T-helper 1 cell treated with Interleukin-12 subunit alpha and Interleukin-12 subunit beta and Interleukin-4 antibody, amounts not matched to agents 30 μg/mL and 1 μg/mL, for 36 hours (primary cell): Measurements from ENCODE around the gene FGF8.
"Not testable (repeated sequence)": the region's sequence is repeated elsewhere in the genome, so short reads cannot be mapped to it uniquely, and the experiment has no call there.

Experiments
- H3K27ac Mint-ChIP-seq: one replicate; pipeline ENCODE4 v1.8.0; 2021; ENCODE audit warnings: mild to moderate bottlenecking, mixed read lengths
- H3K27me3 Mint-ChIP-seq: one replicate; pipeline ENCODE4 v1.8.0; 2021; ENCODE audit warnings: low read depth, mixed read lengths
- H3K36me3 Mint-ChIP-seq: one replicate; pipeline ENCODE4 v1.8.0; 2021; ENCODE audit warnings: low read depth, mixed read lengths
- H3K4me1 Mint-ChIP-seq: one replicate; pipeline ENCODE4 v1.8.0; 2021; ENCODE audit warnings: low read depth, mixed read lengths
- H3K4me3 Mint-ChIP-seq: one replicate; pipeline ENCODE4 v1.8.0; 2021; ENCODE audit warnings: mild to moderate bottlenecking, moderate library complexity, mixed read lengths
- H3K9me3 Mint-ChIP-seq: one replicate; pipeline ENCODE4 v1.8.0; 2021; ENCODE audit warnings: mixed read lengths

FGF8 gene

GRCh38 chr10:101789686-101790085 is 13.8 kb upstream of the FGF8 start:
- Mint-ChIP-seq H3K4me3 (no peak overlapping the region), H3K9me3 (no peaks in the 10 kb centered on the region), H3K27ac (no peak overlapping the region), H3K4me1 (peaks cover 5% of the 10 kb centered on the region), H3K36me3 (peaks cover 36% of the 10 kb centered on the region), H3K27me3 (no peaks in the 10 kb centered on the region)

- H3K27me3 Mint-ChIP-seq, H3K27ac Mint-ChIP-seq, H3K9me3 Mint-ChIP-seq, H3K4me1 Mint-ChIP-seq, H3K4me3 Mint-ChIP-seq: not testable (repeated sequence)
- H3K36me3 Mint-ChIP-seq, result peaks cover 33% of the 10 kb centered on the region
Observed at GRCh38 chr10:101789231-101789630, 13.3 kb upstream of the FGF8 start.

- Mint-ChIP-seq H3K27me3 (no peaks in the 10 kb centered on the region), H3K27ac (peak overlapping the region; percentile 13), H3K4me3 (no peak overlapping the region), H3K9me3 (no peaks in the 10 kb centered on the region), H3K36me3 (peaks cover 23% of the 10 kb centered on the region), H3K4me1 (peaks cover 32% of the 10 kb centered on the region)
Observed at GRCh38 chr10:101785801-101786200, 9.9 kb upstream of the FGF8 start.

- peak overlapping the region; percentile 100 for H3K4me3 Mint-ChIP-seq
- no peaks in the 10 kb centered on the region for H3K27me3 Mint-ChIP-seq
- peaks cover 34% of the 10 kb centered on the region for H3K4me1 Mint-ChIP-seq
- peak overlapping the region; percentile 96 for H3K27ac Mint-ChIP-seq
- no peaks in the 10 kb centered on the region for H3K9me3 Mint-ChIP-seq
- peaks cover 23% of the 10 kb centered on the region for H3K36me3 Mint-ChIP-seq
Observed at GRCh38 chr10:101784558-101784957, 8.6 kb upstream of the FGF8 start.

- no peaks in the 10 kb centered on the region for H3K9me3 Mint-ChIP-seq
- peak overlapping the region; percentile 96 for H3K27ac Mint-ChIP-seq
Observed at GRCh38 chr10:101783736-101784118, 7.8 kb upstream of the FGF8 start.

GRCh38 chr10:101782811-101783735 is 7.2 kb upstream of the FGF8 start, which contains the start of gene NPM3:
Gene NPM3, minus strand, starts transcription at chr10:101783446. Its CDS starts 56 bp downstream, at chr10:101783390.
- no peaks in the 10 kb centered on the region for H3K9me3 Mint-ChIP-seq
- H3K27me3 Mint-ChIP-seq, result peaks cover 13% of the 10 kb centered on the region
- H3K36me3 Mint-ChIP-seq, result peaks cover 26% of the 10 kb centered on the region
- peak within 1 kb of the TSS; percentile 96 for H3K27ac Mint-ChIP-seq
- H3K4me1 Mint-ChIP-seq, result peaks cover 39% of the 10 kb centered on the region
- H3K4me3 Mint-ChIP-seq, result peak within 1 kb of the TSS; percentile 100

More at GRCh38 chr10:101783736-101784118, 7.8 kb upstream of the FGF8 start:
- Mint-ChIP-seq H3K4me1 (peaks cover 39% of the 10 kb centered on the region), H3K4me3 (peak overlapping the region; percentile 100), H3K36me3 (peaks cover 25% of the 10 kb centered on the region), H3K27me3 (peaks cover 7% of the 10 kb centered on the region)

- Mint-ChIP-seq H3K4me1 (peaks cover 42% of the 10 kb centered on the region), H3K4me3 (peak overlapping the region; percentile 100), H3K9me3 (no peaks in the 10 kb centered on the region), H3K36me3 (peaks cover 24% of the 10 kb centered on the region), H3K27ac (peak overlapping the region; percentile 27), H3K27me3 (peaks cover 22% of the 10 kb centered on the region)
Observed at GRCh38 chr10:101781984-101782810, 6.3 kb upstream of the FGF8 start.

- H3K27me3 Mint-ChIP-seq, result peaks cover 28% of the 10 kb centered on the region
- H3K4me3 Mint-ChIP-seq, result peak overlapping the region; percentile 100
- H3K36me3 Mint-ChIP-seq, result peaks cover 22% of the 10 kb centered on the region
- H3K4me1 Mint-ChIP-seq, result peaks cover 44% of the 10 kb centered on the region
- H3K27ac Mint-ChIP-seq, result peak overlapping the region; percentile 27
- no peaks in the 10 kb centered on the region for H3K9me3 Mint-ChIP-seq
Observed at GRCh38 chr10:101781655-101781983, 5.7 kb upstream of the FGF8 start.

- no peaks in the 10 kb centered on the region for H3K9me3 Mint-ChIP-seq
- H3K36me3 Mint-ChIP-seq, result peaks cover 19% of the 10 kb centered on the region
- peaks cover 29% of the 10 kb centered on the region for H3K27me3 Mint-ChIP-seq
- H3K27ac Mint-ChIP-seq, result no peak overlapping the region
- peaks cover 45% of the 10 kb centered on the region for H3K4me1 Mint-ChIP-seq
- H3K4me3 Mint-ChIP-seq, result peak overlapping the region; percentile 56
Observed at GRCh38 chr10:101780818-101781654, 5.1 kb upstream of the FGF8 start.

GRCh38 chr10:101780187-101780817 is 4.4 kb upstream of the FGF8 start:
- peaks cover 16% of the 10 kb centered on the region for H3K36me3 Mint-ChIP-seq
- H3K27ac Mint-ChIP-seq, result no peak overlapping the region
- no peaks in the 10 kb centered on the region for H3K9me3 Mint-ChIP-seq
- peaks cover 45% of the 10 kb centered on the region for H3K4me1 Mint-ChIP-seq
- peak overlapping the region; percentile 48 for H3K4me3 Mint-ChIP-seq
- H3K27me3 Mint-ChIP-seq, result peaks cover 31% of the 10 kb centered on the region

GRCh38 chr10:101779544-101780186 is 3.8 kb upstream of the FGF8 start:
- peaks cover 37% of the 10 kb centered on the region for H3K27me3 Mint-ChIP-seq
- peaks cover 40% of the 10 kb centered on the region for H3K4me1 Mint-ChIP-seq
- peaks cover 16% of the 10 kb centered on the region for H3K36me3 Mint-ChIP-seq
- peak overlapping the region; percentile 75 for H3K4me3 Mint-ChIP-seq
- H3K9me3 Mint-ChIP-seq, result no peaks in the 10 kb centered on the region
- no peak overlapping the region for H3K27ac Mint-ChIP-seq

GRCh38 chr10:101778781-101779543 is 3.0 kb upstream of the FGF8 start:
- peak overlapping the region; percentile 76 for H3K27ac Mint-ChIP-seq
- peaks cover 44% of the 10 kb centered on the region for H3K27me3 Mint-ChIP-seq

More at GRCh38 chr10:101778781-101779543, 3.0 kb upstream of the FGF8 start:
- Mint-ChIP-seq H3K9me3 (no peaks in the 10 kb centered on the region), H3K36me3 (peaks cover 12% of the 10 kb centered on the region), H3K4me1 (peaks cover 34% of the 10 kb centered on the region), H3K4me3 (peak overlapping the region; percentile 75)
